Measurements from ENCODE around the gene CRYL1.

GRCh38 chr13:20401931-20402856 lies 123.5 kb downstream of the CRYL1 start:
- TF ChIP-seq ZBTB7A (IDR thresholded peaks at IDR 0.05; ENCODE audit: borderline replicate concordance, control insufficient read depth, low read depth, low read length) (no peak), KAT8 (IDR thresholded peaks at IDR 0.05; ENCODE audit: low read depth) (no peak), BCL6 (CRISPR knock-in tag; IDR thresholded peaks at IDR 0.05) (no peak), MAX (CRISPR knock-in tag; IDR thresholded peaks at IDR 0.05) (no peak), CREB1 (IDR thresholded peaks at IDR 0.05) (no peak), CREB1 (CRISPR knock-in tag; IDR thresholded peaks at IDR 0.05) (no peak), ZNF24 (IDR thresholded peaks at IDR 0.05) (no peak)

All from K562 (cell line).